Endometrium (tissue), 2 donors: Measurements from ENCODE around the gene KATNB1.
"Not testable (repeated sequence)": the region's sequence is repeated elsewhere in the genome, so short reads cannot be mapped to it uniquely, and the experiment has no call there.

ENCODE experiments used
- FAIRE-seq: peaks from 2 replicates; lab custom pipeline; 2012; peaks lifted over from hg19 to GRCh38; lab: Jason Lieb, UNC
- donor health status: control.
- donor health status: control.

Gene KATNB1

DNA sequence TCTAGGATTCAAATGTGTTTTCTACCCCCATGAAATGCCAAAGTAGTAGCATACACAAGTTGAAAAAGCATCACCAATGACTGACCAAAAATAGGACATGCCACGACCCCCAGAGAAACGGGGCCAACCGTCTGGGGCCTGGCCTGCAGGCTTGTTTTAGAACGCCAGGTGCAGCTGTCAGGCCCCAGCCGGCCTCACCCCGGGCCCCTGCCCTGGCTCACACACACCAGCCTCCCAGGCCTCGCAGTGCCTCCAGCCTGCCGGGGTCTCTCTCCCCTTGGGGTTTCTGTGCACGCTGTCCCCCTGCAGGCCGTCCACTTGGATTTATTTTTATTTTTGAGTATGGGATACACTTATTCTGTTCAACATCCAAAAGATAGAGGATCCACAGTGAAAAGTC, 7.9 kb downstream of the KATNB1 start:
- FAIRE-seq: no peak

GRCh38 chr16:57743886-57744641, 8.5 kb downstream of the KATNB1 start:
- FAIRE-seq: no peak

DNA sequence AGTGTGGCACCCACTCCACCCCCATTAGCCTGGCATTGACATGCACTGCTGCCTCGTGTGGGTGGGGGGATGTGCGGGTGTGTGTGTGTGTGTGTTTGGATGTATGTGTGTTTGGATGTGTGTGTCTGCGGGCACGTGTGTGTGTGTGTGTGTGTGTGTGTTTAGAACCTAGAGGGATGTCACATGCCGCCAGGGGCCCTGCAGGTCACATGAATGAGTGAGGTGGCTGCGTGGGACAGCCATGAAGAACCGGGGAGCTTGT, 9.0 kb downstream of the KATNB1 start:
- FAIRE-seq: no peak

DNA sequence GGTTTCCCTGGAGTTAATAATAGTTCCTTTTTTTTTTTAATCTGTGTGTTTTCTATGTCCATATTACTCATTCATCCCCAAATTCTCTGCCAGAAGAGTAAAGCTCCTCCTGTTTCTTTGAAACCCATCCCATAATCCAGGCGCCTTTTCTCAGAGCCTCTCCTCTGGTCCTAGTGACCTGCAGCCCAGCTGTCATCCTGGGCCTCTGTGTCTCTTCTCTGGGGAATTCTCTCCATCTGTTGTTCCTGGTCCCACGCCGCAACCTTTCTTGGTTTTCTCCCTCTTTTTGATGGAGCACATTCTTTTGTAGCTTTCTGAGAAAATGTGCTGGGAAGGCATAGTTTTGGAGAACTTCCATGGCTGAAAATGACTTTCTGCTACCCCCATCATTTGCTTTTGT, 10.2 kb downstream of the KATNB1 start:
- FAIRE-seq: no peak

DNA sequence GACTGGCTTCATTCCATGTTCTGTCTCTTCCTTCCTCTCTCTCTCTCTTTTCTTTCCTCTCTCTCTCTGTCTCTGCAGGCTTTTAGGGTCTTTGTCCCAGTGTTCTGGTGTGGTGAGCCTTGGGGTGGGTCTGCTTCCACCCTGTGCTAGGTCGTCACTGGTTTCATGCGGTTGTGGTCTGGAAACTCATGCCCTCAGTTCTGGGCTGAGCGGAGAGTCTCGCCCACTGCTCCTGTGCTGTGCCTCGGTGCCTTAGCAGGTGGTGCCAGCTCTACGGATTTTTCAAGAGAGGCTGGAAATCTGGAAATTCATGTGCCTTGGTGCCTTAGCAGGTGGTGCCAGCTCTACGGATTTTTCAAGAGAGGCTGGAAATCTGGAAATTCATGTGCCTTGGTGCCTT, 10.7 kb downstream of the KATNB1 start:
- FAIRE-seq: not testable (repeated sequence)

GRCh38 chr16:57747091-57747490, 11.5 kb downstream of the KATNB1 start:
- no peak for FAIRE-seq

- FAIRE-seq: no peak
Observed at GRCh38 chr16:57747496-57747895, 11.9 kb downstream of the KATNB1 start.

DNA sequence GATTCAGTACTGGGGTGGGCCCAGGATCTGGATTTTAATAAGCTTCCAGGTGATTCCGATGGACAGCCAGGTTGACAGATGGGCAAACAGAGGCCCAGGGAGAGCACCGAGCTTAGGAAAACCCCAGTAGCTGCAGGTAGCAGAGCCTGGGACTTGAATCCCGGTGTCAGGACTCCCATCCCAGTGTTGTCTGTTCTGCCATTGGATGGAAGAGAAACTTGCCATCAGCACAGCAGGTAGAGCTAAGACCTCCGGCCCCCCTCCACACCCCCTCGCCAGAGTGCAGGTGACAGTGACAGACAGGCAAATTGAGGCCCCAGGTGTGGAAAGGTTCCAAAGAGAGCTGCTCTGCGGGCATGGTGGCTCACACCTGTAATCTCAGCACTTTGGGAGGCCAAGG, 12.4 kb downstream of the KATNB1 start:
- FAIRE-seq: no peak

- FAIRE-seq: no peak
Observed at GRCh38 chr16:57748596-57748995, 13.0 kb downstream of the KATNB1 start.

GRCh38 chr16:57749101-57749692, 13.6 kb downstream of the KATNB1 start:
- no peak for FAIRE-seq

- FAIRE-seq: no peak
Observed at GRCh38 chr16:57749856-57750452, 14.4 kb downstream of the KATNB1 start.

DNA sequence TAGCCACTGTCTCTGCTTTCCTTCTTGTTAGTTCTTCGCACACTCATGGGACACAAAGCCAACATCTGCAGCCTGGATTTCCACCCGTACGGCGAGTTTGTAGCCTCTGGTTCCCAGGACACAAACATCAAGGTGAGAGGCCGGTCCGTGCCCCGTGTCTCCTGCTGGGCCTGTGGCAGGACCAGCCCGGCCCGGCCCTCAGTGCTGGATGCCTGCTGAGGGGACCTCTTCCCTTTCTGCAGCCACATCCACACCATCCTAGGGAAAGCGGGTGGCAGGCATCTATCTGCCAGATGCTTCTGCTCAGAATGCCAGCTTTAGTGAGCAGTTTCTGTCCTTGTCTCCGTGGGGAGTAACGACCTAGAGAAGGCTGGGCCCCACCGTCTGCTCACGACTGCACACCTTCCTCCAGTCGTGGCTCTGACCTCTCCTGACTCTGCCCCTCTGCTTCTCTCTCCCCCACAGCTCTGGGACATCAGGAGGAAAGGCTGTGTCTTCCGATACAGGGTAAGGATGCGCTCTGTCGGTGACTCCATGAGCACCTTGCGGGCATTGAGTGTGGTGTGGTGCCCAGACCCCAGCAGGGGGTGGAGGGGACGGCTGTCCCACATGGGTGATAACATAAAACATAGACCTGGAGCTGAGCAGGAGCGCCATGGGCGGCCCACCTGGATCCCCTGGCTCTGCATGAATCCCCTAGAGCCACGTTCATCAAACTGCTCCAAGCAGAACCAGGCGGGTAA, 15.4 kb downstream of the KATNB1 start:
- FAIRE-seq: no peak

- no peak for FAIRE-seq
Observed at GRCh38 chr16:57751539-57752202, 16.1 kb downstream of the KATNB1 start.

DNA sequence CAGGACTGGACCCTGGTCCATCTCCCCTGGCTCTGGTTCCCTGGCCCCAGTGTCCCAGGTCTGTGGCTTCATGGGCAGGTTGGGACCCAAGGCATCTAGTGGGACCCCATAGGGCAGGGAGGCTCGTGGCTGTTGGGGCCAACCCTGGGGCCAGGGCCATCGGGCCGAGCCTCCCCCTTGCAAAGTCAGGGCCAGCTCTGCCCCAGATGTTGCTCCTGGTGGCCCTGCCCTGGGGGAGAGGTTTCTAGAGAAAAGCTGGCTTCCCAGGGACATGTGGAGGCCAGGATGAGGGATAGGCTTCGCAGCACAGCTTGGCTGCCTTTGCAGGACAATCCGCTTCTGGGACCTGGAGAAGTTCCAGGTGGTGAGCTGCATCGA, 16.6 kb downstream of the KATNB1 start:
- FAIRE-seq: no peak

- no peak for FAIRE-seq
Observed at GRCh38 chr16:57752581-57753447, 17.2 kb downstream of the KATNB1 start.

GRCh38 chr16:57753448-57754353, 18.1 kb downstream of the KATNB1 start:
- FAIRE-seq: no peak

DNA sequence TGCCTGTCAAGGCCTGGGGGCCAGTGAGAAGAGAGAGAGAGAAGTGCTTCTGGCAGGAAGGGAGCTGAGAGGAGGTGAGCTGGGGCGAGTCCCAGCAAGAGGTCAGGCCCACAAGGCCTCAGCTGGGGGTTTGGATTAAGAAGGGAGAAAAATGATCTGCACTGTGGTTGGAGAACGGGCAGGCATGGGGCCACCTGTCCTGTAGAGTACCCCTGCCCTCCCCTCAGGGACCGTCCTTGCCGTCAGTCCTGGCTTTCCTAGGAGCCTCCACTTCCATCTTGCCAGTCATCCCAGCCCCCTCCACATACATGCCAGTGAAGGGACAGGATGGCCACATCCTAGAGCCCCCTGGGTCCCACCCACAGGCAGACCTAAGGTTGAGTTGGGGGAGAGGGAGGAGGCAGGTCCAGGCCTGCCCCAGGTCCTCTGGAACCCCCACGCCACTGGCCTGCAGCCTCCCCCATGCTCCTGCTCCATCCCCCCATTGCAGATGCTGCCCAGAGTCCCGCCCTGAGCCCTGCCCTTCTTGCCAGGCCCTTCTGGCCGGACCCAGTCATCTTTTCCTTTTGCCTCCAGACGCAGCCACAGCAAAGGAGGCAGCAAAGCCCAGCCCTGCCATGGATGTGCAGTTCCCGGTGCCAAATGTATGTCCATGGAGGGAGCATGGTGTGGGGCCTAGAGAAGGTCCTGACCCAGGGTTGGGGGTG, 18.9 kb downstream of the KATNB1 start:
- no peak for FAIRE-seq

DNA sequence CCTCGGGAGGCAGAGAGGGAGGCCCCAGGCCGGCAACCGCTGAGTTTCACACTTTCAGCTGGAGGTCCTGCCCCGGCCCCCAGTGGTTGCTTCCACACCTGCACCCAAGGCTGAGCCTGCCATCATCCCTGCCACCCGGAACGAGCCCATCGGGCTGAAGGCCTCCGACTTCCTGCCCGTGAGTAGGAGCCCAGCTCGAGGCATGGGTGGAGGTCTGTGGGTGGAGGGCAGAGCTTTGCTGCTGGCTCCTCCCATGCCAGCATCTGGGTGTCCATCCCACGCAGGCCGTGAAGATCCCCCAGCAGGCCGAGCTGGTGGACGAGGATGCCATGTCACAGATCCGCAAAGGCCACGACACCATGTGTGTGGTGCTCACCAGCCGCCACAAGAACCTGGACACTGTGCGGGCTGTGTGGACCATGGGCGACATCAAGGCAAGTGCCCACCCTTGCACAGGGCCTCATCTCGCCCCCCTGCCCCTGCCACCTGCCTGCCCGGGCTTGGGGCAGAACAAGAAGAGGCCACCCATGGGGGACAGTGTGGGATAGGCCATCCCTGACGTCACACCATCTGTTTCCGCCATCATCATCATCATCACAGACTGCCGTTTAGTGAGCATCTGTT, 19.6 kb downstream of the KATNB1 start:
- FAIRE-seq: no peak

GRCh38 chr16:57755726-57756423, 20.3 kb downstream of the KATNB1 start:
- no peak for FAIRE-seq
